ENCODE measurements around the gene ACTN4.

Gene ACTN4

DNA sequence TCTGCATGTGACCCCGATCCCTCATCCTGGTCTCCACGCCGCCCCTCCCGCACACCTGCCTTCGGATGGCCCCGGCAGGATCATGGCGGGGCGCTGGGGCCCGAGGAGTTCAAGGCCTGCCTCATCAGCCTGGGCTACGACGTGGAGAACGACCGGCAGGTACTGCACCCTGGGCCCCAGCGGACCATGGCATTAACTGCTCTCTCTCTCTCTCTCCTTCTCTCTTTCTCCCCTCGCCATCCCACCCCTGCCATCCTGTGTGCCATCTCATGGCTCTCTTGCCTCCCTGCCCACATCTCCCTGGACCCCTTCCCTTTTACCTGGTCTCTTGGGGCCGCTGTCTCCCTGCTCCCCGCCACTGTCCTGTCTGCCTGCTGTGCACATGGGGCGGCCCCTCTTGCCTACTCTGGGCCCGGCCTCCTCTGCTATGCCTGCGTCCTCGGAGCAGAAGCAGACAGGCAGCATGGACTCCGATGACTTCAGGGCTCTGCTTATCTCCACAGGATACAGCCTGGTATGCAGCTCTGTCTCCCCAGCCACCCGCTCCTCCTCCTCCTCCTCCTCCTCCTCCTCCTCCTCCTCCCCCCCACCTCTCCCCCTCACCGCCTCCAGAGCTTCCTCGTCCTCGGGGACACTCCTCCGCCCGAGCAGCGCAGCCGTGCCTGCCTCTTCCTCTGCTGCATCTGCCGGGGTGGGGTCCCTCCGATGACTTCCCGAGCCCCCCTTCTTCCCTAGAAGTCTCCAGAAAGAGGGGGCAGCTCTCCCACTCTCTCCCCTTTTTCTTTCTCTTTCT lies 80.6 kb downstream of the ACTN4 start:
- Histone ChIP-seq H3K4me2 (ENCODE audit: low read length) (no peak overlapping the region), H4K20me1 (ENCODE audit: insufficient read depth, low read length) (no peaks in the 10 kb centered on the region), H2AFZ (ENCODE audit: low read depth, low read length) (no peak overlapping the region), H3K36me3 (replicated peaks; ENCODE audit: low read depth, low read length) (peaks cover 63% of the 10 kb centered on the region), H3K79me2 (ENCODE audit: low read length) (no peaks in the 10 kb centered on the region), H3K9me3 (ENCODE audit: insufficient read depth, low read length) (no peaks in the 10 kb centered on the region), H3K4me3 (ENCODE audit: low read length) (no peak overlapping the region), H3K9ac (ENCODE audit: low read length) (no peak overlapping the region), H3K27me3 (ENCODE audit: low read depth, low read length) (no peaks in the 10 kb centered on the region), H3K4me1 (ENCODE audit: low read length) (no peaks in the 10 kb centered on the region), H3K27ac (ENCODE audit: low read length) (no peak overlapping the region)
- TF ChIP-seq, protein P1, sequence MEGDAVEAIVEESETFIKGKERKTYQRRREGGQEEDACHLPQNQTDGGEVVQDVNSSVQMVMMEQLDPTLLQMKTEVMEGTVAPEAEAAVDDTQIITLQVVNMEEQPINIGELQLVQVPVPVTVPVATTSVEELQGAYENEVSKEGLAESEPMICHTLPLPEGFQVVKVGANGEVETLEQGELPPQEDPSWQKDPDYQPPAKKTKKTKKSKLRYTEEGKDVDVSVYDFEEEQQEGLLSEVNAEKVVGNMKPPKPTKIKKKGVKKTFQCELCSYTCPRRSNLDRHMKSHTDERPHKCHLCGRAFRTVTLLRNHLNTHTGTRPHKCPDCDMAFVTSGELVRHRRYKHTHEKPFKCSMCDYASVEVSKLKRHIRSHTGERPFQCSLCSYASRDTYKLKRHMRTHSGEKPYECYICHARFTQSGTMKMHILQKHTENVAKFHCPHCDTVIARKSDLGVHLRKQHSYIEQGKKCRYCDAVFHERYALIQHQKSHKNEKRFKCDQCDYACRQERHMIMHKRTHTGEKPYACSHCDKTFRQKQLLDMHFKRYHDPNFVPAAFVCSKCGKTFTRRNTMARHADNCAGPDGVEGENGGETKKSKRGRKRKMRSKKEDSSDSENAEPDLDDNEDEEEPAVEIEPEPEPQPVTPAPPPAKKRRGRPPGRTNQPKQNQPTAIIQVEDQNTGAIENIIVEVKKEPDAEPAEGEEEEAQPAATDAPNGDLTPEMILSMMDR (IDR thresholded peaks at IDR 0.05; ENCODE audit: low read depth, low read length), result no peak
- no peak for TF ChIP-seq EZH2phosphoT487 (IDR thresholded peaks at IDR 0.05; ENCODE audit: low read depth)

DNA sequence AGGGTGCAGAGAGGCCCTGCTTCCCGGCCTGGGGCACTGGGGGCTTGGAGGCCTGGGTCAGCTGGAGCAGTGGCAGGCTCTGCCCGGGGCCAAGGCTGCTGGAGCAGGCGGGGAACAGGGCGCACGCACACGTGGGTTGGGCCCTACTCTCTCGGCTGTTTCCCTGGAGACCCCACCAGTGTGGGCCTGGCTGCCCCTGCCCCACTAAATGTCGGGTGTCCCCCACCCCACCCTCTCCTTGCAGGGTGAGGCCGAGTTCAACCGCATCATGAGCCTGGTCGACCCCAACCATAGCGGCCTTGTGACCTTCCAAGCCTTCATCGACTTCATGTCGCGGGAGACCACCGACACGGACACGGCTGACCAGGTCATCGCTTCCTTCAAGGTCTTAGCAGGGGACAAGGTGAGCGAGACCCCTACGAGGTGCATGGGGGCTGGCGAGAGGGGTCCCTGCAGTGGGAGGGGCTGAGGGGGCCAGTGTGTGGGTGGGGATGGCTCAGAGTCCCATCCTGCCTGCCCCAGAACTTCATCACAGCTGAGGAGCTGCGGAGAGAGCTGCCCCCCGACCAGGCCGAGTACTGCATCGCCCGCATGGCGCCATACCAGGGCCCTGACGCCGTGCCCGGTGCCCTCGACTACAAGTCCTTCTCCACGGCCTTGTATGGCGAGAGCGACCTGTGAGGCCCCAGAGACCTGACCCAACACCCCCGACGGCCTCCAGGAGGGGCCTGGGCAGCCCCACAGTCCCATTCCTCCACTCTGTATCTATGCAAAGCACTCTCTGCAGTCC lies 81.5 kb downstream of the ACTN4 start:
- H4K20me1 ChIP-seq (ENCODE audit: insufficient read depth, low read length), result no peaks in the 10 kb centered on the region
- no peak overlapping the region for H3K4me3 ChIP-seq (ENCODE audit: low read length)
- H3K4me1 ChIP-seq (ENCODE audit: low read length), result peaks cover under 1% of the 10 kb centered on the region; the same call in 1 of the 2 replicates
- H2AFZ ChIP-seq (ENCODE audit: low read depth, low read length), result no peak overlapping the region
- H3K27me3 ChIP-seq (ENCODE audit: low read depth, low read length), result no peaks in the 10 kb centered on the region
- no peaks in the 10 kb centered on the region for H3K9me3 ChIP-seq (ENCODE audit: insufficient read depth, low read length)
- no peaks in the 10 kb centered on the region for H3K79me2 ChIP-seq (ENCODE audit: low read length)
- no peak overlapping the region for H3K27ac ChIP-seq (ENCODE audit: low read length)
- no peak overlapping the region for H3K4me2 ChIP-seq (ENCODE audit: low read length)
- no peak overlapping the region for H3K9ac ChIP-seq (ENCODE audit: low read length)
- TF ChIP-seq EZH2phosphoT487 (IDR thresholded peaks at IDR 0.05; ENCODE audit: low read depth), result no peak
- TF ChIP-seq, protein P1 (IDR thresholded peaks at IDR 0.05; ENCODE audit: low read depth, low read length), result no peak
- H3K36me3 ChIP-seq (replicated peaks; ENCODE audit: low read depth, low read length), result peaks cover 54% of the 10 kb centered on the region

DNA sequence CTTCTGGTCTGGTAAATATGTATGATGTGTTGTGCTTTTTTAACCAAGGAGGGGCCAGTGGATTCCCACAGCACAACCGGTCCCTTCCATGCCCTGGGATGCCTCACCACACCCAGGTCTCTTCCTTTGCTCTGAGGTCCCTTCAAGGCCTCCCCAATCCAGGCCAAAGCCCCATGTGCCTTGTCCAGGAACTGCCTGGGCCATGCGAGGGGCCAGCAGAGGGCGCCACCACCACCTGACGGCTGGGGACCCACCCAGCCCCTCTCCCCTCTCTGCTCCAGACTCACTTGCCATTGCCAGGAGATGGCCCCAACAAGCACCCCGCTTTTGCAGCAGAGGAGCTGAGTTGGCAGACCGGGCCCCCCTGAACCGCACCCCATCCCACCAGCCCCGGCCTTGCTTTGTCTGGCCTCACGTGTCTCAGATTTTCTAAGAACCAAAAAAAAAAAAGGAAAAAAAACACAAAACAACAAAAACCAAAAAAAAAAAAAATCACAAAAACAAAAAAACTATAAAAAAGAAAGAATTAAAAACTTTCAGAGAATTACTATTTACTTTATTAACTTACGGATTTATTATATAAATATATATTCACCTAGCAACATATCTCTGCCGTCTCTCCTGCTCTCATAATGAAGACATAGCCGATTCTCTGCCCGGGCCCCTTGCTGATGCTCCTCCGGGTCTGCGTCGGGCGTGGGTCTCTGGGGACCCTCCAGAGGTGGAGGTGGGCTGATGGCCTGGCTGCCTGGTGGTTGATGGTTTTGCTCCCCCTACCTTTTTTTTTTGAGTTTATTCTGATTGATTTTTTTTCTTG lies 82.4 kb downstream of the ACTN4 start:
- no peaks in the 10 kb centered on the region for H3K9me3 ChIP-seq (ENCODE audit: insufficient read depth, low read length)
- peaks cover 47% of the 10 kb centered on the region for H3K36me3 ChIP-seq (replicated peaks; ENCODE audit: low read depth, low read length)
- no peak overlapping the region for H3K9ac ChIP-seq (ENCODE audit: low read length)
- no peaks in the 10 kb centered on the region for H3K79me2 ChIP-seq (ENCODE audit: low read length)
- H3K27ac ChIP-seq (ENCODE audit: low read length), result no peak overlapping the region
- H3K4me3 ChIP-seq (ENCODE audit: low read length), result no peak overlapping the region
- H3K27me3 ChIP-seq (ENCODE audit: low read depth, low read length), result no peaks in the 10 kb centered on the region
- peaks cover 10% of the 10 kb centered on the region for H3K4me1 ChIP-seq (ENCODE audit: low read length)
- no peaks in the 10 kb centered on the region for H4K20me1 ChIP-seq (ENCODE audit: insufficient read depth, low read length)
- no peak overlapping the region for H2AFZ ChIP-seq (ENCODE audit: low read depth, low read length)
- no peak overlapping the region for H3K4me2 ChIP-seq (ENCODE audit: low read length)
- TF ChIP-seq, protein P1 (IDR thresholded peaks at IDR 0.05; ENCODE audit: low read depth, low read length), result peak; percentile 90
- no peak for TF ChIP-seq EZH2phosphoT487 (IDR thresholded peaks at IDR 0.05; ENCODE audit: low read depth)

DNA sequence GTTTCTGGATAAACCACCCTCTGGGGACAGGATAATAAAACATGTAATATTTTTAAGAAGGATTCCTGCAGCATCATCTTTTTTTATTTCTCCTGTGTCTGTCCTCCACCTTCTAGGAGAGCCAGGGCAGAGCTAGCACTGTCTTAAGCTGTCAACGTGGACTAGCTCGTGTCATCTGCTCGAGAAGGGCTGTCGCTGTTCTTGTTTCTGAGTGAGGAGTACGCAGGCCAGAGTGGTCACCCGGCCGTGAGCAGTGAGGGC lies 83.0 kb downstream of the ACTN4 start:
- Histone ChIP-seq H3K27ac (ENCODE audit: low read length) (no peak overlapping the region), H3K36me3 (replicated peaks; ENCODE audit: low read depth, low read length) (peaks cover 41% of the 10 kb centered on the region), H3K27me3 (ENCODE audit: low read depth, low read length) (no peaks in the 10 kb centered on the region), H3K9ac (ENCODE audit: low read length) (no peak overlapping the region), H3K4me2 (ENCODE audit: low read length) (no peak overlapping the region), H3K79me2 (ENCODE audit: low read length) (no peaks in the 10 kb centered on the region), H2AFZ (ENCODE audit: low read depth, low read length) (no peak overlapping the region), H3K9me3 (ENCODE audit: insufficient read depth, low read length) (no peaks in the 10 kb centered on the region), H3K4me1 (ENCODE audit: low read length) (peaks cover 15% of the 10 kb centered on the region), H3K4me3 (ENCODE audit: low read length) (no peak overlapping the region), H4K20me1 (ENCODE audit: insufficient read depth, low read length) (no peaks in the 10 kb centered on the region)
- TF ChIP-seq EZH2phosphoT487 (IDR thresholded peaks at IDR 0.05; ENCODE audit: low read depth), result no peak
- TF ChIP-seq, protein P1 (IDR thresholded peaks at IDR 0.05; ENCODE audit: low read depth, low read length), result no peak

All from OCI-LY3 (cell line).